Mammary epithelial cell (primary cell): ENCODE results near the gene DCTN2.

Experiments
- CTCF ChIP-seq, 2 donors: IDR thresholded peaks in 1 of 2; conservative IDR thresholded peaks in 1 of 2; 2 replicates each; pipeline ENCODE4 v1.5.1; 2011 to 2012; ENCODE audit warnings: inconsistent platforms in 2 of 2, low read length in 2 of 2, mild to moderate bottlenecking in 2 of 2, control low read depth in 1 of 2, low read depth in 1 of 2; ENCODE audit not compliant: insufficient read depth in 1 of 2; ENCODE audit errors: extremely low read depth in 1 of 2
- EZH2 ChIP-seq: IDR thresholded peaks from 2 replicates; pipeline ENCODE4 v1.6.1; 2012; ENCODE audit warnings: low read length, inconsistent platforms, borderline replicate concordance

GRCh38 chr12:57586128-57586527, 39.1 kb upstream of the DCTN2 start:
- no peak for TF ChIP-seq CTCF (conservative IDR thresholded peaks at IDR 0.05 in 1 of 2, IDR thresholded peaks at IDR 0.05 in 1 of 2; ENCODE audit: extremely low read depth in 1 of 2, insufficient read depth in 1 of 2, low read depth in 1 of 2, low read length in 2 of 2)
- no peak for TF ChIP-seq EZH2
